ENCODE results near the gene ACOX3. TPM values are rescaled to one million over a fixed set of nuclear protein-coding genes. Genes with fewer than 3 reads are reported as not detected.
"Not testable (repeated sequence)": the region's sequence is repeated elsewhere in the genome, so short reads cannot be mapped to it uniquely, and the experiment has no call there.

The ACOX3 gene
- 10 to 100 TPM; 17.9 to 31.1 (median 22.5) TPM for total RNA-seq

DNA sequence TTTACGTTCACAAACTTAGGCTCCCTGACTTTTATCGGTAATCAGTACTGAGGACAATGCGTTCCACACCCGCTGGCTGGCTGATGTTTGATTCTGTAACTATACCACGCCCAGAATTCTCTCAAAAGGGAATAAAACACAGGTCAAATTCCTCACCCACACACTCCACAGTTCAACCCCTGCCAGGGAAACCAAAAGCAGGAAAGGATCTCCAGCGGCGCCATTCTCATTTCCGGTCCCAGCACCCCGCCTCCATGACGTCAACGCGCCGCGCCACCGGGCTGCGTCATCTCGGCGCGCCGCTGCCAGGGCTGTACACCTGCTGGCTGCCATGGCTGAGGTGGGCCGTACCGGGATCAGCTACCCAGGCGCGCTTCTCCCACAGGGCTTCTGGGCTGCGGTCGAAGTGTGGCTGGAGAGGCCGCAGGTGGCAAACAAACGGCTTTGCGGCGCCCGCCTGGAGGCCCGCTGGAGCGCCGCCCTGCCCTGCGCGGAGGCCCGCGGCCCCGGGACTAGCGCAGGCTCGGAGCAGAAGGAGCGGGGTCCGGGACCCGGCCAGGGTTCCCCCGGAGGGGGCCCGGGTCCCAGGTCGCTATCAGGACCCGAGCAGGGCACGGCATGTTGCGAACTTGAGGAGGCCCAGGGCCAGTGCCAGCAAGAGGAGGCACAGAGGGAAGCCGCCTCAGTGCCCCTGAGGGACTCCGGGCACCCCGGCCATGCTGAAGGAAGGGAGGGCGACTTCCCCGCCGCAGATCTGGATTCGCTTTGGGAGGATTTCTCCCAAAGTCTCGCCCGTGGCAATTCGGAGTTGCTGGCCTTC, at the start of gene ACOX3, which contains the start of gene TRMT44:
ACOX3 (minus strand) TSS at position 232 of the 820 bp plus-strand sequence. CDS start 24,202 bp downstream, outside the sequence.
TRMT44 (plus strand) TSS at position 286 of the 820 bp plus-strand sequence; CDS start at position 332, 46 bp downstream.
- Histone ChIP-seq H3K27ac (peak within 1 kb of the TSS; percentile 93 to 94), H3K27me3 (no peaks in the 10 kb centered on the region), H3K4me1 (peaks cover 0 to 14% of the 10 kb centered on the region in 2 donors), H3K4me3 (peak within 1 kb of the TSS; percentile 64 to 91), H3K36me3 (no peaks in the 10 kb centered on the region), H3K9me3 (no peaks in the 10 kb centered on the region)
- DNase-seq = peak; percentile 88 to 94
- intact Hi-C loops (cut with DNase I; ENCODE audit: low total_unique reads) = no loop called here
- TF ChIP-seq POLR2A (IDR thresholded peaks at IDR 0.05) = peak; percentile 37 to 68
- TF ChIP-seq, protein P1, sequence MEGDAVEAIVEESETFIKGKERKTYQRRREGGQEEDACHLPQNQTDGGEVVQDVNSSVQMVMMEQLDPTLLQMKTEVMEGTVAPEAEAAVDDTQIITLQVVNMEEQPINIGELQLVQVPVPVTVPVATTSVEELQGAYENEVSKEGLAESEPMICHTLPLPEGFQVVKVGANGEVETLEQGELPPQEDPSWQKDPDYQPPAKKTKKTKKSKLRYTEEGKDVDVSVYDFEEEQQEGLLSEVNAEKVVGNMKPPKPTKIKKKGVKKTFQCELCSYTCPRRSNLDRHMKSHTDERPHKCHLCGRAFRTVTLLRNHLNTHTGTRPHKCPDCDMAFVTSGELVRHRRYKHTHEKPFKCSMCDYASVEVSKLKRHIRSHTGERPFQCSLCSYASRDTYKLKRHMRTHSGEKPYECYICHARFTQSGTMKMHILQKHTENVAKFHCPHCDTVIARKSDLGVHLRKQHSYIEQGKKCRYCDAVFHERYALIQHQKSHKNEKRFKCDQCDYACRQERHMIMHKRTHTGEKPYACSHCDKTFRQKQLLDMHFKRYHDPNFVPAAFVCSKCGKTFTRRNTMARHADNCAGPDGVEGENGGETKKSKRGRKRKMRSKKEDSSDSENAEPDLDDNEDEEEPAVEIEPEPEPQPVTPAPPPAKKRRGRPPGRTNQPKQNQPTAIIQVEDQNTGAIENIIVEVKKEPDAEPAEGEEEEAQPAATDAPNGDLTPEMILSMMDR (IDR thresholded peaks at IDR 0.05) = peak in 2 of 4 experiments; percentile 25 to 34

DNA sequence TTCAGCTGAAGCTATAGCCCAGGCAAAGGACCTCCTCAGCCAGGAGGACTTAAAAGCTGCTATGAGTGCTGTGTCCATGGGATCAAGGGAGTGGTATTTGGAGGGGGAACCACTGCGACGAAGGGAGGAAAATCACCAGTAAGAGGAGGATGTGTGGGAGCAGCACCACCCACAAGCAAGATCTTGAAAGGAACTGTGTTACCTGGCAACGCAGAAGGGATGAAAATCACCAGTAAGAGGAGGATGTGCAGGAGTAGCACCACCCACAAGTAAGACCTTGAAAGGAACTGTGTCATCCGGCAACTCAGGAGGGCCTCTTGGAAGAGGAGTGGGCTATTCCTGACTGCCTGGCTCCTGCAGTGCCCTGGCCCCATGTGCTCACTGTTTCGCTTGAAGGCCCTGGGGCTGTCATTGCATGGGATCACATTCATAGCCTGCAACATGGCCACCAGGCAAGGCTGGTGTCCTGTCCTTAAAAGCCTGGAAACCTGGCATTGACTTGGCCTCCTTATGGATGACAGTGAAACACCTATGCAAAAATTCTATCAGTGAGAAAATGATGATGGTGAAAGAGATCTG, 48.4 kb upstream of the ACOX3 start:
- DNase-seq = no peak
- intact Hi-C loops (cut with DNase I; ENCODE audit: low total_unique reads) = no loop called here
- Histone ChIP-seq H3K9me3 (no peaks in the 10 kb centered on the region), H3K4me3 (no peak overlapping the region), H3K27ac (no peak overlapping the region), H3K4me1 (no peaks in the 10 kb centered on the region), H3K36me3 (no peaks in the 10 kb centered on the region), H3K27me3 (no peaks in the 10 kb centered on the region)
- TF ChIP-seq, protein P1 (IDR thresholded peaks at IDR 0.05) = no peak
- no peak for TF ChIP-seq POLR2A (IDR thresholded peaks at IDR 0.05)

DNA sequence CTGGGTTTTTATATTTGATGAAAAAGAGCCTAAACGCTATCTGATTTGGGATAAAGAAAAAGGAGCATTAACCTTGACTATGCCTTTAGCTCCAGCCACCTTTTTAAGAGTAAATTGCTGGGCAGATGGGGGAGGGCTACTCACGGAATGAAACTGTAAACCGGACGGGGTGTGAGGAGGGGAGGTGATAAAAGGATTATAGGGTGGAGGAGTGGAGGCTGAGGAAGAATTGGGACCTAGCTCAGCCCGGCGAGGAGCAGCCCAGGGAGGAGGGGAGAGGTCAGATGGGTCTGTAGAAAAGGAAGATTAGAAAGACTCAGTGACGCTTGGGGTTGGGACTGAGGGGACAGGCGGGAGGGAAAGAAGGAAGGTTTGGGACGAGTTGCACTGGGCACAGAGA, 46.1 kb upstream of the ACOX3 start:
- H3K9me3 ChIP-seq; intact Hi-C loops (cut with DNase I; ENCODE audit: low total_unique reads); H3K4me1 ChIP-seq; H3K36me3 ChIP-seq; H3K27me3 ChIP-seq; H3K4me3 ChIP-seq; H3K27ac ChIP-seq; DNase-seq: not testable (repeated sequence)

DNA sequence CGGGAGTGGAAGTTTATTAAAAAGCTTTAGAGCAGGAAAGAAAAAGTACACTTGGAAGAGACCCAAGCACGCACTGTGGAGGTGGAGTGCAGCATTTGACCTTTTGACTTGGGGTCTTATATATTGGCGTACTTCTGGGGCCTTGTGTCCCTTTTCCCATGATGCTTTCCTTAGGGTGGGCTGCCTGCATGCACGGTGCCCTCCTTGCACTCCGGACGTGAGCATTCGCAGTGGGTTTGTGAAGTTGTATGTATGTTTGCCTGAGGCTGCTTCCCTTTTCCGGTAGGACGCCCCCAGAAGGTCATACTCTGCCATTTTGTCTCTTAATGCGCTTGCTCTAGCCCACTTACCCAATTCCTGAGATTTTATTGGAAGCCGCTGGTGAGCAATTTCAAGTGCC, 39.7 kb upstream of the ACOX3 start:
- H3K9me3 ChIP-seq = no peaks in the 10 kb centered on the region
- no peak for TF ChIP-seq POLR2A (IDR thresholded peaks at IDR 0.05)
- TF ChIP-seq, protein P1 (IDR thresholded peaks at IDR 0.05) = no peak
- no peaks in the 10 kb centered on the region for H3K4me1 ChIP-seq
- no peak for DNase-seq
- no peaks in the 10 kb centered on the region for H3K27me3 ChIP-seq
- intact Hi-C loops (cut with DNase I; ENCODE audit: low total_unique reads) = no loop called here
- H3K4me3 ChIP-seq = no peak overlapping the region
- no peak overlapping the region for H3K27ac ChIP-seq
- no peaks in the 10 kb centered on the region for H3K36me3 ChIP-seq

DNA sequence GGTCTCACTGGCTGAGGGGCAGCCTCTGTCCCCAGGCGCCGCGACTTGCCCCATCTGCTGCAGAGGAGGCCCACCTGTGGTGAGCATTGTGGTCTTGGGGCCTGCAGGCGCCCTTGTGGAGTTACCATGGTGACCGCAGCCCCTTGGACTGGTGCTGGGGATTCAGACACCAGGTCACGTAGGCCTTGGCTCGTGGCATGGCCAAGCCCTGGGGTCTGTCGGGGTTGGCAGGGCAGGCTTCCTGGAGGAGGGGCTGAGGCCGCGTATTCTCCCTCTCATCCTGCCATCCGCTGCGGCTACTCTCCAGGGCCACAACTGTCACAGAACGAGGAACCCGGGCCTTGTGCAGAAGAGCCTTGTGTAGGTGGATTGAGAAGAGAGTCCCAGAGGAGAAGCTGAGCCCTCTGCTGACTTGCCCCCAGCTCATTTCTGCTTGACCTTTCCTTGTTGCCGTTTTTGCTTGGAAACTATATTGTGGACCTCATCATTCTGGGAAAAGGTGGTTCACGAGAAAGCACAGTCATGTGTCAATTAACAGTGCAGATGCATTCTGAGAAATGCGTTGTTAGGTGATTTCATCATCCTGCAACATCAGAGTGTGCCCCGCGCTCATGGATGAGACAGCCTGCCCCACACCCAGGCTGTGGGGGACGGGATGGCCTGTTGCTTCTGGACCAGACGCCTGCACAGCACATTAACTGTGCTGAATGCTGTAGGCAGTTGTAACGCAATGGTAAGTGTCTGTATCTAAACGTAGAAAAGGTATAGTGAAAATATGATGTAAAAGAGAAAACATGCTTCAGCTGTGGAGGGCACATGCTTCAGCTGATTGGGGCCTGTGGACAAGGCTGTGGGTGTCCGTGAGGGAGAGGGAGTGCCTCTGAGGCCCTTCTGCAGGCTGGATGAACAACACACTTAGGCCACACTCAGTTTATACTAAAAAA, 38.5 kb upstream of the ACOX3 start:
- Histone ChIP-seq H3K4me3 (no peak overlapping the region), H3K27ac (no peak overlapping the region), H3K9me3 (no peaks in the 10 kb centered on the region), H3K4me1 (peaks cover under 1 to 2% of the 10 kb centered on the region in 2 donors), H3K27me3 (no peaks in the 10 kb centered on the region), H3K36me3 (no peaks in the 10 kb centered on the region)
- TF ChIP-seq, protein P1 (IDR thresholded peaks at IDR 0.05) = no peak
- no peak for TF ChIP-seq POLR2A (IDR thresholded peaks at IDR 0.05)
- no peak for DNase-seq
- intact Hi-C loops (cut with DNase I; ENCODE audit: low total_unique reads) = no loop called here
